ENCODE measurements around the gene EN1.
A peak's percentile ranks its signal among the peaks of the same experiment; 100 is the strongest.

EN1 gene

DNA sequence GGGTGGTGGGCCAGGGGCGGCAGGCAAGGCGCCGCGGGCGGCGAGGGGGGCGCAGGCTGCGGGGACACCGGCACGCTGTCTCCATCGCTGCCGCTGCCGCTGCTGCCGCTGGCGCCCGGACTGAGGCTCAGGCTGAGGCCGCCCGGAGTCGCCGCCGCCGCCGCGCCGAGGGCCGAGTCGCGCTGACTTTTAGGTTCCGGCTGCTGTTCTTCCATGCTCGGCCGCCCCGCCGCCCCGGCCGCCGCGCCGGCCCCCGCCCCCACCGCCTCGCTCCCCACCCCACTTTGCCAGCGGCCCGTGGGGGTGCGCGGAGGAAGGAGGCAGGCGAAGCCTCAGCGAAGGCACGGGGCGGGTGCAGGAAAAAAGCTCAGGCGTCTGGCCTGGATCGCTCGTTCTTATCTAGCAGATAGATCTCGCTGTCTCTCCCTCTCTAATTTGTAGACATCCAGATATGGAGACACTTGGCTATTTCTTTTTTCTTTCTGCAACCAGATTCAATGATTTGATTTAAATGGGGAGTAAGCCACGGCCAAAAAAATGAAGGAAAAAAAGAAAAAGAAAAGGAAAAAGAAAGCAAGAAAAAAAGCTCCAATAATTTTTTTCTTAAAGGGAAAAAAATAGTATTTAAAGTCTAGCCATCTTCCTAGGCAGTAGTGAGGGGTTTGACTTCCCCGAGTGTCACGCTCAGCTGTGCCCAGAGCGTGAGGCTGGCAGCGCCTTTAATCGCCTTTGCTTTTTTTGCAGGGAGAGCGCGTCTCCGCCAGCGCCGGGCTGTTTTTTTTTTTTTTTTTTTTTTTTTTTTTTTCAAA is at the start of gene EN1:
EN1 (minus strand) TSS at position 696 of the 809 bp plus-strand sequence; CDS start at position 215, 481 bp downstream.
- peak; percentile 71 for DNase-seq (ENCODE audit: low spot score)

DNA sequence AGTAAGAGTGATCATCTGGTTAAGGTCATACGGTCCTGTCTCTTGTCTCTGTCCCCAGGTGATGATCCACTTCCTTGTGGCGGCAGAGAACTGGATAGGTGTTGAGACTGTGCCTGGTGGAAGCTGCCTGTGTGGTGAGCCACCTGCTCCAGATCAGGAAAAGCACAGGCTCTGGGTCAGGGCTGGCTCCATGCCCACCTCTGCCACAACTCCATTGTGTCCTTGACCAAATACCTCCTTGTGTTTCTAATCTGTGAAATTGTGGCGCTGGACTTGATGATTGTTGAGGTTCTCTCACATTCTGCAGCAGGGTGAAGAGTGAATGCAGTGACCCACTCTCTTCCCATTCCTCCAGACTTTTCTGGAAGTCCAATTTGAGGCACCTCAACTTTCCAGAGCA is 45.7 kb upstream of the EN1 start:
- no peak for DNase-seq (ENCODE audit: low spot score)

DNA sequence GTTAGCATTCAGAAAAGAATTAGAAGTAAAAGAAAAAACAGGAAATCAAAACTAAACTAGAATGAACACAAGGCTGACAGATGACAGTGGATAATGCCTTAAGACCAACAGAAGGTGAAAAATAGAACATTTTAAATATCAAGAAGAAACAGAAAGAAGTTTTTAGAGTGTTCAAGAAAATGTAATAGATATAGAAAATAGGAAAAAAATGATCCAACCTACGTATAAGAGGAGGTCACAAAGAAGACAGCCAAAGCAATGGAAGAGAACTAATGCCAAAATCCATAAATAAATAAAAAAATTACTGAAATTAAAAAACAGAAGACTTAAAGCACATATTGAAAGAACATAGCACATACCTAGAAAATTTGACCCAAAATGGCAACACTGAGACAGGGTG is 42.5 kb upstream of the EN1 start:
- DNase-seq (ENCODE audit: low spot score): no peak

DNA sequence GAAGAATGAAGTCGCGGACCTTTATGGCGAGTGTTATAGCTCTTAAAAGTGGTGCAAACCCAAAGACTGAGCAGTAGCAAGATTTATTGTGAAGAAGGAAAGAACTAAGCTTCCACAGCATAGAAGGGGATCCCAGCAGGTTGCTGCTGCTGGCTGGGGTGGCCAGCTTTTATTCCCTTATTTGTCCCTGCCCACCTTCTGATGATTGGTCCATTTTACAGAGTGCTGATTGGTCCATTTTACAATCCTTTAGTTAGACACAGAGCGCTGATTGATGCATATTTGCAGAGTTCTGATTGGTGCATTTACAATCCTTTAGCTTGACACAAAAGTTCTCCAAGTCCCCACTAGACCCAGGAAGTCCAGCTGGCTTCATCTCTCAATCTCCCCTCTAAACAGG is 36.3 kb upstream of the EN1 start:
- DNase-seq (ENCODE audit: low spot score): no peak

DNA sequence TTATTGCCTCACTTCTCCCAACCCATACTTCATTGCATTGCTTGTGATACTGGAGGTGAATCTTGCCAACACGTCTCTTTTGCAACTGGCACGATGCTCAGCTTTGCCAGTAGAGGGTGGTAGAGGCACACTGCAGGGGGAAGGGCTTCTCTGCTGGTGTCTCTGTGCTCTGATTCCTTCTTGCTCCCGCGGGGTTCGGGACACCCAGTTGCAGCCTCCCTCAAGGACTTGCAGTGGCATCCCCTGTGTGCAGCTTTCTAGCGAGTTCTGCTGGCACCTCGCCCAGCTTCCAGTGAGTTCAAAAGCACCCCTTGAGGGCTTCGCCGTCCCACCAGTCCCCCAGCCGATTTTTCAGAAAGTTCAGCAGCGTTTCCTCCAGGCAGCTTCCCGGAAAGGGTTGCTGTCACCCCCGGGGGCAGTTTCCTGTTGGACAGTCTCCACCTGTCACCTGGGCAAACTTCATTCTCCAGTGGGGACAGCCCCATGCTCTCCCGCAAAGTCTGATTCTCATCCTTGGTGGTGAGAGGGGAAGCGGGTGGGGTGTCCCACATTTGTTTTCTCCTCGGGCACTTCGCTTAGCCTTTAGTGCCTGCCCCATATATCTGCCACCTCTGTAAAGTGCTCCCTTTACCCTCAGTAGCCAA is 35.4 kb upstream of the EN1 start:
- DNase-seq (ENCODE audit: low spot score): peak; percentile 84

DNA sequence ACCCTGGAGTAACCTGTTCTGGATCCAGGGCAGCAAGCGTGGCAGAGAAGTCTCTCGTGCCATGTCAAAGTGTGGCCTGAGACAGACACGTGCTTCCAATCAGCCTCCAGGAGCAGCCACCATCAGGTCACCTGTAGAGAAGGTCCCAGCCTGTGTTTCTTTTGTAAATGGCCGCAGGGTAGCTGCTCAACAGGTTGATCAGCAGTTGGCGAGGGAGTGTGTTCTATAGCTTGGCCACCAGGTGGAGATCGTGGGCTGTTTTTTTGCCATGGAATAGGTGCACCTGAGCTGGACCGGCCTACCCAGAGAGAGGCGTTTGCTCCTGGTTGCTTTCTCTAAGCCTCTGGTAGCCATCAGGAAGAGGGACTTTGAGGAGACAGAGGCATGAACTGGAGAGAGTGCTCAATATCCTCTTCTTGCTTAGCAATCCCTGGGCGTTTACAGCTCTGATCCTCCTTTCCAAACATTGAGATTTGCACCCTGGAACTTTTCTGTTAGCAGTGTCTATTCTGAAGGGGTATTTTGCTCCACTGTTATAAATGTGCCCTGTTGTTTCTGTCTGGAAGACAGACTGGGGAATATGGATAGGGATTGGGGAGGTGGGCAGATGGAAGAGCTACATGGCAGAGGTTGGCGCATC is 34.2 kb upstream of the EN1 start:
- peak; percentile 74 for DNase-seq (ENCODE audit: low spot score)

DNA sequence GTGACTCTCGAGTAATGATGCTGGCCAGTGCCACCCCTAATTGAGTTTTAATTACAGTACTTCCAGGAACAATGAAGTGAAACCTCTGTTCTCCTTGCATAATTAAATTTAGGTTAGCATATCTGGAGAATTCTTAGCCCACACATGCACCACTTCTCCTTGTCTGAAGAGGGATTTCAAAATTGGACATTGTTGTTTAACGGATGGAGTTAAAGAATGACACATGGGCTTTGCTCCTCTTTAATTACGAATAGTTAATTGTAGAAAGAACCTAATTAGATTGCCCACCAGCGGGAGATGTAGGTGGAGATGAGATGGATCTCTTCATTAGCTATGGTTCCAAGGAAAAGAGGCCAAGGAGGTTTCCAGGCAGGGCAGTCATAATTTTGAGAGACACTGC is 33.1 kb upstream of the EN1 start:
- no peak for DNase-seq (ENCODE audit: low spot score)

DNA sequence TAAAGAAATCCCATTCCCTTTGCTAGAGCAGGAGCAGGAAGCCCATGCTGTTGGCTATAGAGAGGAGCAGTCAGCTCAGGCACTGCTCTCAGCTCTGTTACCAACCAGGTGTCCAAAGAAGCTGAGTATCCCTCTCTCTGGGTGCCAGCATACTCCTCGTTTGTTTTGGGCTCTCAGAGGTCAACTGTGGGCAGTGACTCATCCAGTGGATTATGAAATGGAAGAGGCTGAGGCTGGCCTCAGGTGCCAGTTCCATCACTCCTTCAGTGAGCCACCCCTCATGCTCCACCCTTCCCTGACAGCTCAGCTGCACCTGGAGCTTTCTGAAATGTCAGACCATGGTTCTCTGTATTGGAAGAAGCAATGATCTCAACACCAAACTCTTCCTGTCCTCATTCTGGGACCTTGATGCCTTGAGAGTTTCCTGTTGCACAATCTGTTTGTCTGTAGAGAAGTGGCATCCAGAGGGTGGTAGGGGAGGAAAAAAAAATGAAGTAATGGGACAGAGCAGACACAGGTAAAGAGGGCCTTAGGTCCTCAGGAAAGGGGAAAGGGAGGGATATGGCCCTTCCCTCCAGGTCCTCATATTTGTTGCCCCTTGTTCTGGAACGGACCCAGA is 31.2 kb upstream of the EN1 start:
- DNase-seq (ENCODE audit: low spot score): no peak

DNA sequence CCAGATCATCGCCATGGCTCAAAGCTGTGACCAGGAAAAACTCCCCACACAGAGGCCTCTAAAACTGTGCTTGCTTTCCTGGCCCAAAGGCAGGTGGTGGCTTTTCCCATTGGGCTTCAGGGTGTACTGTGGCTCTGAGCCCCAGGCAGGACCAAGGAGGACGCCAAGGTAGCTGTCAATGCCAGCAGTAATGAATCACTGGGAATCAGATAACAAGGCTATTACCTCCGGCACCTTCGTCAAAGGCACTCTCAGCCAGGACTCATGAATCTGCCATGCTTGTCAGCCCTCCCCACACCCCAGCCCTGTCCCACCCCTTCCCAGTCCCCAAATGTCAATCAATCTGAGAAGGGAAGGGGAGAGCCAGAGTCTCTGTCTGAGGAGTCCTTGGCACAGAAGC is 27.9 kb upstream of the EN1 start:
- DNase-seq (ENCODE audit: low spot score): no peak

DNA sequence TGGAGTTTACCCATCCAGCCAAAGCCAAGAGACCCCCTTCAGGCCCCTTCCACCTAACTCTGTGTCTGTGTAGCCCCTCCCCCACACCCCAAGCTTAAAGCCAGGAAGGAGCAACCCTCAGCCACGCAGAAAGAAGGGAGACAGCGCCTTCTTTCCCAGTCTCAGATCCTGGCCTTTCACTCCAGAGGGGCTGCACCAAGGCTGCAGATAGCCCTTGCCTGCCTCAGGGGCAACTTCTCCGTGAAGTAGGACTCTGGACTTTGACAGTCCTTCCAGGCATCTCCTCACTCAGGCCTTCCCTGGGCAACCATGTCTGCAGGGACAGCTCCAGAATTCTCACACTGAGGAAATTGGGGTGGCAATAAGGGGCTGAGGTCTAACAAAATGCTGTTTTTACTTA is 26.9 kb upstream of the EN1 start:
- DNase-seq (ENCODE audit: low spot score): no peak

DNA sequence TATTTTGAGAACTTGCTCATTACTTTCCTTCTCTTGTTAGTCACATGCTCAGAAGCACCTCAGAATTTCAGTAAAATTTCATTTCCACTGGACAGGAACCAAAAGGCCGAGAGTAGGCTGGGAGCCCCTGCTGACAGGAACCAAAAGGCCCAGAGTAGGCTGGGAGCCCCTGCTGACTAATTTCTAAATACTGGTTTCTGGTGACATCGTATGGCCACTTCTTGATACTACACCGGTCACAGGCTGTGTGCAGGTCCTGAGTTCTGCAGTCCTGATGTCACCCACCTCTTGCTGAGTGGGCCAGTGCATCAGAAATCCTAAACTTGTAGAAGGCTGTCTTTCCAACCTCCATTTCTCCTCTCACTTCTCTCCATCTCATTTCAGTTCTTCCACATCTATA is 17.7 kb upstream of the EN1 start:
- peak; percentile 81 for DNase-seq (ENCODE audit: low spot score)

DNA sequence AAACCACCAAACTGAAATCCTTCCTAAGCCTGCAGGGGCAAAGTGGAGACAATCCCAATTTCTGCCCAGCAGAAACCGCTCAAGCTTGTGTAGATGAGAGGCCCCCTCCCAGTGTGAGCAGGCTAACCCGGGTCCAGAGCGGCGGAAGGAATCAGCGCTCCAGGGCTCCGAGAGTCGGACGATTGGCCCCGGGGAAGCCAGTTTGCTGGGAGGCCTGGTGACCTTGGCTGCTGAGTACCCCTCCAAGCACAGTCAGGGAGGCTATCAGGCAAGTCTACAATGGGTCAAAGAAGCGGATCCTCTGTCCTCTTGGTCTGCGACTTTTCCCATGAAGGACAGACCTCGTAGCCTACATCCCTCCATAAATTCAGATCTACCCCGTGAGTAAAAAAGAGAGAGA is 16.8 kb upstream of the EN1 start:
- no peak for DNase-seq (ENCODE audit: low spot score)

DNA sequence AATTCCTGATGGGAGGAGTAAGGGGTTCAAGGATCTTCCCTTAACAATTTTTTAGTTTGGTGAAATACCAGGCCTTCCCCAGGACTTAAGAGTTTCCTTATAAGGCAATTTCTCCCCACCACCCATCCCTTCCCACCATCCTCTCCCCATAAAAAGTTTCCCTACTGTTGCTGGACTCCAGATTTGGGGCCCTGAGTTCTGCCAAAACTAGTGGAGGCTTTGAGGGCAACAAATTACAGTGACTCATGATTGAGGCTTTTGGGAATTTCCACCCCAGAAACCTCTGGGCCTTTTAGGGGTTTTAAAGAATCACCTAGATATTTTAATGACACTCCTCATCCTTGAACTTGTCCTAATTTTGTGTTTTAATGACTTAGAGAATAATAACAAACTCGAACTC is 14.3 kb upstream of the EN1 start:
- peak; percentile 58 for DNase-seq (ENCODE audit: low spot score)

DNA sequence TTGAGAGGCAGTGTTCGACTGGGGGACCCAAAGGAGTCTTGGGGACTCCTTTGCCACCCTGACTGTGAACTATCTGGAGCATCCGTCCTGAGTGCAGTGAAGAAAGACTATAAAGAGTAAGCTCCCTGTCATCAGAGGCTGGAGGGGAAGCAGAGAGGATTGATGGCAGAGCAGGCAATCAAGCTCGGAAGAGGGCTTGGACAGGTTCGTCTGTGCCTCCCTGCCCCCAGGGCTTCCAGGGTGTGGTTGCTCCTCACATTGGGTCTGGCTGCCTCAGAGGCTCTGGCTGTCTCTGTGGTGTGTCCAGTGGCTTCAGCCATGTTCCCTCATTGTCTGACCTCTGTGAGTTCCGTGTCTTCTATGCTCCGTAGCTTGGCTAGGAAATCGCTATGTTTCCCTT is 13.8 kb upstream of the EN1 start:
- no peak for DNase-seq (ENCODE audit: low spot score)

DNA sequence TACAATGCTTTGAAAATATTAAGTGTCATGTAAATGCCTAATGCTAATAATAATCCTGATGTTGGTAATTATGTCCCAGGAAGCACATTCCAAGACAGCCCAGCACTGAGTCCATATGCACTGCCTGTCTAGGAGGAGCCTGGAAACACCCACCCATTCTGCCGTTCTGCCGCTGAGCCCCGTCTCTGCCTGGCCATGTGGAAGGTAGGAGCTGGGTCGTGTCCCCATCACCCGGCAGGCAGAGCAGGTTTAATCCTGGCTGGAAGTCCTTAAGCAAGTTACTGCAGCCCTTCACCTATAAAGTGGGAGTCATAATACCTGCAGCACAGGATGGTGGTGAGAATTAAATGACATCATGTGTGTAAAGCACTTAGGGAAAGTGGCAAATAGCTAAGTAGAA is 13.1 kb upstream of the EN1 start:
- no peak for DNase-seq (ENCODE audit: low spot score)

DNA sequence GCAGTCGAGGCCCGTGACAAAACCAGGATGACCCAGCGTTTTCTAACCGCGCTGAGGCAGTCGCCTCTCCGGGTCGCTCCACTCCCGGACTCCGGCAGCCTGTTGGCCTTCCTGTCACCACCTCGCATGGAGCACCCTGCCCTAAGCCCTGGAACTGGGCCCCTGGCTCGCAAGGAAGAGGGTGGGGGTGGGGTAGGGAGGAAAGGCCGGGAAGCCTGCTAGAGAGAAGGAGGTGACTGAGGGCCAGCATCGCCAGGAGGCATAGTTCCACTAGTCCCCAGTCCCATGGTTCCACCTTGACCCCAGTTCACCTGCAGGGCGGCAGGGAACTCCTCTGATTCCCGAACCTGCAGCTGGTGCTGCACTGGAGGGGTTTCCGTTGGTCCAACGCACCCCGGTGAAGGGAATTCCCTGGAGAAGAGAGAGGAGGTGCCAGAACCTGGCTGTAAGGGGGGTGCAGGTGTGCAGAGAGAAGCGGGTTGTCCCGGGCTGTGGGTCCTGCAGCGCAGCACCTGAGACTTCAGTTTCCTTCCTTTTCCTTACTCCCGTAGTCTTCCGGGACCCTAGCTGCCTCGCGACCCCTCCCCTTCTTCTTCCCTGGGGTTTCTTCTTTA is 11.8 kb upstream of the EN1 start:
- no peak for DNase-seq (ENCODE audit: low spot score)

DNA sequence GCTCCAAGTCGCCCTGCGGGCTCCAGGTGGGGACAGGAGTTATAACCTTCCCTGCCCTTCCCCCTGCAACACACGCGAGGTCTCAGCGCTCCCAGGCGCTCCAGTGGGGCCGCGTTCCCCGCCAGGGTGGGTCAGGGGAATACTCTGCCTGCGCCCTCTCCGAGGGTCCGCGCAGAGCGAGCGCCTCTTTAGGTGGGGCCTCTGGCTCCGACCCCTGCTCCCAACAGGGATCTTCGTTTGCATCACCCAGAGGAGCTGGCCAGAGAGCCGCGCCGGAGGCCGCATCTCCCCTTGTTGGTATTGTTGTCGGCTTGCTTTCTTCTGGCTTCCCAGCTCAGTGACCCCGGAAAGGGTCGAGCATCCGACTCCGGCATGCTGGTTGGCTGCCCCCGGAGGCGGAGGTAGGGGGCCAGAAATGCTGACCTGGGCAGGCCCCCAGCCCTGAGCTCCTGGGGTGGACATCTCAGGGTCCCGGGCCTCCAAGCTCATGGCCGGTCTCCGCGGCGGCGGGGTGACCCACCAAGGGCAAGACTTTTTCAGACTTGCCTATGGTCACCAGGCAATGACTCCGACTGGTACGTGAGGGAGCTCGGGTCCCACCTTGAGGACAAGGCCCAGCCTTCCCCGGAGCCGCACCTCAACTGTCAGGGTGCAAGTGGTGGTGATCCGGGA is 11.2 kb upstream of the EN1 start:
- no peak for DNase-seq (ENCODE audit: low spot score)

DNA sequence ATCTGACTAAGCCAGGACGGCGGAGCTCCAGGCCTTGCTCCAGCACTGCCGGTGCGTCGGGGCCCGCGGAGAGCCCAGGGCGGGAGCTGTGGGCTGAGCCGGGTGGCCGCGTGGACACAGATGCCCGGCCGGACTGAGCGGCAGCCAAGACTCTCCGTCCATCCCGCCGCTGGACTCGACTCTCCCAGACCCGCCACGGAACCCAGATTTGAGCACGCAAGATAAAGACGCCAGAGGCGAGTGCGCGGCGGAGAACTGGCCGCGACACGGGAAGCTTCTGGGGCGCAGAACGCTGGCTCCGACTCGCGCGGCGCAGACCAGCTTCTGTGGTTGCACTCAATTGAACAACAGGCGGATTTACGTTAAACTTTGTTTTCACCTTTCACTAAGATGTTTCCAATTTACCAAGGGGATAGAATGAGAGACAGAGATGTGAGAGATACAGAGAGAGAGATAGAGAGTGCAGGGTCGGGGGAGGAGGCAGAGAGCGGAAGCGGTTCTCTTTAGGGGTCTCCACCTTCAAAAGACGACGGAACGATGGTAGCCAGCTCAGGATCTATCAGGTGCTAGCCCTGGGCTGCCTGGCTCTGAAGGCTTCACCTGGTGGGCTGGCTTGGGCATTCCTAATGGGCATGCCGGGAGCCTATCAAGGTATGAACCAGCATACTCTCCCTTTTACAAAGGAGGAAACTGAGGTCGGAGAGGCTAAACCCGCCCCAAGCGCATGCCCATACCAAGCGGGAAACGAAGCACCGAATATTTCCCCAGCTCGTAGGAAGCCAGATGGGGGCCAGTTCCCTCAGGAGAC is 10.4 kb upstream of the EN1 start:
- no peak for DNase-seq (ENCODE audit: low spot score)

DNA sequence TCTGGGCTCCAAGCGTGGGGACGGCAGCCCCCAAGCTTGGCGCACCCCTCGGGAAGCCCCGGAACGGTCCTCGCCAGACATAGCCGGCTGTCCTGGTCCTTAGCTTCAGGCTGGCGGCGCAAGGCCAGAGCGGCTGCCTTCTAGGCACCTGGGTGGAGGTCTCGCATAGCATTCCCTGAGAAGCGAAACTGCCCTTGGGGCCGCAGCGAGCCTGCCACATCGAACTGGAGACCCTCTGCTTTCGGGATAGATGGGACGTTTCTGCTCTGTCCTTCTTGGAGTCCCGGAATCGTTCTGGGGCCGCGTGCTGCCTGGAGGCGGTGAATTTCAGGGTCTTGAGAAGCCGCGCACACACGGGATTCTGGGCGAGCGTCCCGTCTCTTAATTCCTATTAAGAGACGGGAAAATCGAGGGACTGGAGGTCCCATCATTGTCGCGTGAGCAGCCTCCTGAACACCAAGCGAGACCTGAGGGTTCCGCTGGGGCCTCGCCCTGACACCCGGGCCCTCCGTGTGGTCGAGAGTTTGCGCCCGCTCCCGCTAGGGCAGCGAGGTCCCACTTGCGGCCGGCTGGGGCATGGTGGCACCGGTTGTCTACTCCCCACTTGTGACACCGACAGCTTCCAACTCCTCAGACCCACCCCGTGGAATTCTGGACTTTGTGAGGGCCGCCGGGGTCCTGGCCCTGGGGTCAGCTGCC is 9.7 kb upstream of the EN1 start:
- DNase-seq (ENCODE audit: low spot score): no peak

DNA sequence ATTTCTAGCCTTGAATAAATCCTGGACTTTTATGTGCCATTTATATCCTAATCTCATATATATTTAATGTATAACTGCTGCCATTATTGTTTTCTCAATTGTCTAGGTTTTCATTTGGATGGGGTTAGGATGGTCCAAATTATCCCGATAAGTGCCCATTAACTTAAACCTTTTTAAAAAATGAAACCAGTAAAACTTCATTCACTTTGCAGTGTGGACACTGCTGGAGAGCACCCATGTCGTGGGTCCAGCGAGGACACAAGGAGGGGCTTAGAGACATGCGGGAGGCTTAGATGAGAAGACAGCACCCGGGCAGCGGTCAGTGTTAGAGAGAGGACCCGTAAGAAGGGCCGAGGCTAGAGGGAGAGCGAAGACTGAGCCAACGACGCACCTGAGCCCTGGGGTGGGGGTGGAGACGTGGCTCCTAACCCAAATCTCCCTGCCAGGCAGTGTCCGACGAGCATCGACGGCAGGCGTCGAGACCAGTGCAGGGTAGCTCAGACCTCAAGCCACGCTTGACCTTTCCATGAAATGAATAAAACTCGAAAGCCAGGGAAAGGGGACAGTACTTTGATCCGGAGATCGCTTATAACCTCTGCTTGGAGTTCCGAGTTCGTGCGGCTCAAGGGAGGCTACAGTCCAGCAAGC is 9.0 kb upstream of the EN1 start:
- no peak for DNase-seq (ENCODE audit: low spot score)
